Endothelial cell of umbilical vein (primary cell): ENCODE data around the gene INS. TPM values are rescaled to one million over a fixed set of nuclear protein-coding genes. Genes with fewer than 3 reads are reported as not detected.

Experiments used
- BruUV-seq: library from RNA; stranded (reverse); fragments of 400-500 nt; replicated peaks from 2 replicates; lab custom pipeline; 2021; lab: Mats Ljungman, UMichigan
- CTCF ChIA-PET: fragments of 300-600, 350-600 bp; sonication (Branson Sonifier 250); formaldehyde crosslinking; loops from one replicate; lab custom pipeline; 2021; ENCODE audit warnings: antibody characterized with exemption, inconsistent platforms; lab: Charles Lee
- POLR2A ChIA-PET: fragments of 300-600, 350-600 bp; sonication (Branson Sonifier 250); formaldehyde crosslinking; loops from one replicate; lab custom pipeline; 2021; ENCODE audit warnings: antibody characterized with exemption, inconsistent platforms; lab: Charles Lee
- DNase-seq: peaks from one replicate; pipeline ENCODE4 v3.0.0-alpha.2; 2011; ENCODE audit warnings: low read depth, low spot score
- FAIRE-seq: peaks from 2 replicates; lab custom pipeline; 2011; peaks lifted over from hg19 to GRCh38; lab: Jason Lieb, UNC
- H2AFZ ChIP-seq: 2 replicates; pipeline ENCODE4 v1.6.0; 2012; ENCODE audit warnings: low read depth, low read length, control low read depth, inconsistent platforms
- H3K27ac ChIP-seq: 2 replicates; pipeline ENCODE4 v1.5.1; 2011; ENCODE audit warnings: low read depth, mild to moderate bottlenecking, control low read depth, low read length, moderate library complexity; ENCODE audit not compliant: insufficient read depth
- H3K27me3 ChIP-seq, 2 experiments: 2 replicates each; pipeline versions ENCODE4 v1.6.0 to v1.6.1; 2011; ENCODE audit warnings: low read length in 2 of 2, mixed read lengths in 1 of 2; ENCODE audit not compliant: control insufficient read depth in 2 of 2, insufficient read depth in 2 of 2
- H3K36me3 ChIP-seq, 2 experiments: 2 replicates in 1 of 2; 3 replicates in 1 of 2; pipeline ENCODE4 v1.5.1; 2011; ENCODE audit warnings: low read length in 2 of 2, mild to moderate bottlenecking in 1 of 2, moderate library complexity in 1 of 2; ENCODE audit not compliant: control insufficient read depth in 2 of 2, insufficient read depth in 2 of 2; ENCODE audit errors: extremely low read depth in 1 of 2
- H3K4me1 ChIP-seq: 3 replicates; pipeline ENCODE4 v1.5.1; 2011; ENCODE audit warnings: mild to moderate bottlenecking, low read length; ENCODE audit not compliant: control insufficient read depth, insufficient read depth; ENCODE audit errors: extremely low read depth
- H3K4me2 ChIP-seq: 2 replicates; pipeline ENCODE4 v1.6.1; 2011; ENCODE audit warnings: low read length, control low read depth, mixed read lengths; ENCODE audit not compliant: insufficient read depth
- H3K4me3 ChIP-seq, 3 experiments: fragments of 200-600 bp in 1 of 3; sonication (generic), shearing (Covaris generic) in 1 of 3; replicated peaks in 1 of 3; 2 replicates each; pipeline ENCODE4 v1.5.1; 2011 to 2016; ENCODE audit warnings: control low read depth in 3 of 3, low read length in 3 of 3, mild to moderate bottlenecking in 2 of 3, inconsistent platforms in 1 of 3, low read depth in 1 of 3, moderate library complexity in 1 of 3; ENCODE audit not compliant: insufficient read depth in 1 of 3
- H3K79me2 ChIP-seq: 2 replicates; pipeline ENCODE4 v1.6.0; 2012; ENCODE audit warnings: low read length, inconsistent platforms; ENCODE audit not compliant: control insufficient read depth, insufficient read depth
- H3K9ac ChIP-seq: replicated peaks from 2 replicates; pipeline ENCODE3; 2011; ENCODE audit warnings: low read length, control low read depth; ENCODE audit not compliant: insufficient read depth; ENCODE audit errors: extremely low read depth
- H3K9me1 ChIP-seq: replicated peaks from 3 replicates; pipeline ENCODE4 v1.6.0; 2011; ENCODE audit warnings: mild to moderate bottlenecking, low read length; ENCODE audit not compliant: control insufficient read depth, insufficient read depth; ENCODE audit errors: extremely low read depth
- H3K9me3 ChIP-seq: replicated peaks from 2 replicates; pipeline ENCODE4 v1.5.1; 2012; ENCODE audit warnings: low read length, inconsistent platforms; ENCODE audit not compliant: control insufficient read depth, insufficient read depth
- H4K20me1 ChIP-seq: replicated peaks from 2 replicates; pipeline ENCODE3; 2011; ENCODE audit warnings: mild to moderate bottlenecking, low read length; ENCODE audit not compliant: control insufficient read depth, insufficient read depth; ENCODE audit errors: extremely low read depth
- CTCF ChIP-seq, 2 donors: IDR thresholded peaks; 1 replicate in 1 of 2; 2 replicates in 1 of 2; pipeline ENCODE4 v1.5.1; 2011; ENCODE audit warnings: low read length in 2 of 2, mild to moderate bottlenecking in 2 of 2, moderate library complexity in 2 of 2, control low read depth in 1 of 2, inconsistent platforms in 1 of 2, low read depth in 1 of 2; ENCODE audit not compliant: insufficient read depth in 1 of 2; ENCODE audit errors: extremely low read depth in 1 of 2
- EZH2 ChIP-seq: IDR thresholded peaks from 2 replicates; pipeline ENCODE4 v1.6.1; 2012; ENCODE audit warnings: borderline replicate concordance, low read depth, mild to moderate bottlenecking, moderate library complexity, low read length, inconsistent platforms; ENCODE audit not compliant: severe bottlenecking
- FOS ChIP-seq: IDR thresholded peaks from 2 replicates; pipeline ENCODE4 v1.6.1; 2011; ENCODE audit warnings: mild to moderate bottlenecking, low read length, moderate library complexity, borderline replicate concordance; ENCODE audit not compliant: insufficient read depth
- JUN ChIP-seq: IDR thresholded peaks from 2 replicates; pipeline ENCODE4 v1.6.1; 2011; ENCODE audit warnings: borderline replicate concordance, low read depth; ENCODE audit not compliant: insufficient read length, insufficient read depth
- MAX ChIP-seq: IDR thresholded peaks from 2 replicates; pipeline ENCODE4 v1.6.1; 2011; ENCODE audit not compliant: insufficient read depth, insufficient read length
- MYC ChIP-seq: IDR thresholded peaks from one replicate; pipeline ENCODE4 v1.6.1; 2011; ENCODE audit warnings: mild to moderate bottlenecking, low read depth, low read length
- POLR2A ChIP-seq: IDR thresholded peaks from 2 replicates; pipeline ENCODE4 v1.6.1; 2012; ENCODE audit warnings: low read depth, mild to moderate bottlenecking, control low read depth, low read length
- dilution Hi-C: fragments of 300-500 bp; cut with MboI; formaldehyde crosslinking; loops from one replicate; pipeline ENCODE4 v1.15.0; 2019; ENCODE audit warnings: low sequenced_read_pairs; ENCODE audit not compliant: extremely low pct_ligation_motif_present
- intact Hi-C: fragments of 100-400 bp; cut with micrococcal nuclease; formaldehyde crosslinking; loops from one replicate; pipeline ENCODE4 v1.10.0; 2022
- polyA plus RNA-seq, 4 experiments: library from polyadenylated mRNA; depleted of rRNA in 3 of 4; stranded (reverse) in 3 of 4; unstranded in 1 of 4; fragments of >200 nt; gene quantifications; 2 replicates each; pipeline versions ENCODE4 v1.2.1 to v1.2.3, GENCODE V29; 2011 to 2012; ENCODE audit warnings: missing spikeins in 1 of 4
- total RNA-seq: library from RNA; stranded (reverse); gene quantifications from 2 replicates; pipeline ENCODE4 v1.2.3, GENCODE V29; 2021

The INS gene
- total and polyA plus RNA-seq, 2 donors (not counting 3 experiments of a cell fraction or from before 2014, with no cell fraction given), result not detected

DNA sequence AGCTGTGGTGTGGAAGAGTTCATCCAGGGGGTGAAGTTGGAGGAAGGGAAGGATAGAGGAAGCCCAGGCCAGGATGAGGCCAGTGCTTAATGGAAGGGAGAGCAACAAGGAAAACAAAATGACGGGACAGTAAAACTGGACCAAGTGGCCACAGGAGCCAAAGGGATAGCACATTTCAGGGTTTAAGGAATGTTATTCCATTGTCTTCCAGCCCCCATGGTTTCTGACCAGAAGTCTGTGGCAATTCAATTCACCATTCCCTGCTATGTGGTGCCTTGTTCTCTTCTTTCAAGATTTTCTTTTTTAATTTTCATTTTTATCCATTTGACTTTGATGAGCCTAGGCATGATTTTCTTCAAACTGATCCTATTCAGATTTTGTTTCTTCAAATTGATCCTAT lies 44.3 kb downstream of the INS start:
- no TSS peak for BruUV-seq
- H3K36me3 ChIP-seq, result no peaks in the 10 kb centered on the region
- FAIRE-seq, result no peak
- H4K20me1 ChIP-seq, result no peaks in the 10 kb centered on the region
- no peak overlapping the region for H3K4me2 ChIP-seq
- no peaks in the 10 kb centered on the region for H3K9me1 ChIP-seq
- no peak for TF ChIP-seq FOS
- TF ChIP-seq EZH2, result no peak
- no peak for TF ChIP-seq MYC
- no peak for TF ChIP-seq POLR2A
- no peak for TF ChIP-seq JUN
- TF ChIP-seq MAX, result no peak
- H3K9me3 ChIP-seq, result no peaks in the 10 kb centered on the region
- H3K4me1 ChIP-seq, result no peaks in the 10 kb centered on the region
- H3K4me3 ChIP-seq, result no peak overlapping the region
- ChIA-PET CTCF (no interaction called here), POLR2A (no interaction called here)
- H3K9ac ChIP-seq, result no peak overlapping the region
- no peak for DNase-seq
- no peaks in the 10 kb centered on the region for H3K79me2 ChIP-seq
- no peak overlapping the region for H2AFZ ChIP-seq
- dilution Hi-C loops (no loop called here), intact Hi-C loops (no loop called here)
- H3K27me3 ChIP-seq, result peaks cover 0 to 7% of the 10 kb centered on the region in 2 experiments
- H3K27ac ChIP-seq, result no peak overlapping the region

GRCh38 chr11:2115308-2115707 lies 45.7 kb downstream of the INS start:
- CTCF ChIA-PET, result interaction anchor here (1.0 kb wide), 1 partner anchor 36 kb away, joined by 3 read pairs; no protein-coding TSS in a partner anchor
- H3K9me3 ChIP-seq, result no peaks in the 10 kb centered on the region
- intact Hi-C loops, result no loop called here
- H3K79me2 ChIP-seq, result no peaks in the 10 kb centered on the region
- no peaks in the 10 kb centered on the region for H3K36me3 ChIP-seq
- TF ChIP-seq EZH2 (no peak), MYC (no peak), JUN (no peak), CTCF (IDR thresholded peaks at IDR 0.05; ENCODE audit: extremely low read depth in 1 of 2, insufficient read depth in 1 of 2, low read depth in 1 of 2, low read length in 2 of 2) (no peak)
- no peak overlapping the region for H3K4me2 ChIP-seq
- no TSS peak for BruUV-seq
- H2AFZ ChIP-seq, result no peak overlapping the region
- FAIRE-seq, result no peak
- dilution Hi-C loops, result no loop called here
- H3K9me1 ChIP-seq, result no peaks in the 10 kb centered on the region
- DNase-seq, result no peak
- no peak overlapping the region for H3K9ac ChIP-seq
- no peak overlapping the region for H3K27ac ChIP-seq
- no peaks in the 10 kb centered on the region for H4K20me1 ChIP-seq
- POLR2A ChIA-PET, result no interaction called here
- H3K27me3 ChIP-seq, result peaks cover 0 to 7% of the 10 kb centered on the region in 2 experiments
- H3K4me1 ChIP-seq, result no peaks in the 10 kb centered on the region
- H3K4me3 ChIP-seq, result no peak overlapping the region
